Activated T-cell treated with anti-CD3 and anti-CD28 coated beads, Interleukin-2, amount 50 U/mL, for 72 hours (primary cell): Measurements from ENCODE around the gene OPCML. TPM values are rescaled to one million over a fixed set of nuclear protein-coding genes. Genes with fewer than 3 reads are reported as not detected.

Experiments used
- ATAC-seq, 2 donors: fragments of 150-1000 bp; cut with Tn5 transposase; replicated peaks in 1 of 2; 2 replicates each; pipeline ENCODE4 v1.10.0; 2021; ENCODE audit warnings: moderate library complexity in 2 of 2, mild to moderate bottlenecking in 1 of 2
- DNase-seq, 2 donors: peaks; one replicate each; pipeline ENCODE4 v3.0.0; 2021 to 2022; ENCODE audit warnings: mixed read lengths in 1 of 2
- H3K27ac Mint-ChIP-seq: one replicate; pipeline ENCODE4 v1.8.0; 2022; ENCODE audit warnings: mild to moderate bottlenecking, moderate library complexity, mixed read lengths
- H3K27me3 Mint-ChIP-seq: one replicate; pipeline ENCODE4 v1.8.0; 2022; ENCODE audit warnings: low read depth, mixed read lengths
- H3K36me3 Mint-ChIP-seq, 2 donors: one replicate each; pipeline ENCODE4 v1.8.0; 2022; ENCODE audit warnings: mixed read lengths in 2 of 2, mild to moderate bottlenecking in 1 of 2; ENCODE audit not compliant: insufficient read depth in 2 of 2
- H3K4me1 Mint-ChIP-seq: one replicate; pipeline ENCODE4 v1.8.0; 2022; ENCODE audit warnings: low read depth, mixed read lengths
- H3K4me3 Mint-ChIP-seq, 2 donors: one replicate each; pipeline ENCODE4 v1.8.0; 2022; ENCODE audit warnings: mild to moderate bottlenecking in 2 of 2, mixed read lengths in 2 of 2, moderate library complexity in 2 of 2
- H3K9me3 Mint-ChIP-seq, 2 donors: one replicate each; pipeline ENCODE4 v1.8.0; 2022; ENCODE audit warnings: mixed read lengths in 2 of 2
- total RNA-seq, 2 donors: library from RNA; stranded (reverse); gene quantifications; one replicate each; pipeline ENCODE4 v1.2.3, GENCODE V29; 2022

Gene OPCML
- total RNA-seq, 2 donors from 2014 or later = not detected

DNA sequence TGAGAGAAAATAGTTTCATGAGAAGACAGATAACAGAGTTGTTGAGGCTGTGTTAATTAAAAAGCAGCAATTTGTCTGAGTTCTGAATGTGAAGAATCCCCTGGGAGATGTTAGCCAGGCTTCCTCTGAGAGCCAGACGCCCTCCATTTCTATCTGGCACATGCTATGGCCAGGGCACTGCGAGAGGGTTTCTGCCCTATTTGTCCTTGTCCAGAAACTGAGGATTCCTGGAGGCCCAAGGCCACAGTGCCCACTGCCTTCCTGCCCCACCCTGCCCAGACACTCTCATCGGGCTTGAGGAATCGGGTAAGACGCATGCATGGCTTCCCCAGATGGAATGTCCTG is 484.6 kb downstream of the OPCML start:
- Mint-ChIP-seq H3K4me1 (no peaks in the 10 kb centered on the region), H3K27ac (no peak overlapping the region), H3K9me3 (peaks cover 2 to 13% of the 10 kb centered on the region in 2 donors), H3K27me3 (no peaks in the 10 kb centered on the region), H3K4me3 (no peak overlapping the region), H3K36me3 (no peaks in the 10 kb centered on the region)
- no peak for ATAC-seq
- DNase-seq = no peak

DNA sequence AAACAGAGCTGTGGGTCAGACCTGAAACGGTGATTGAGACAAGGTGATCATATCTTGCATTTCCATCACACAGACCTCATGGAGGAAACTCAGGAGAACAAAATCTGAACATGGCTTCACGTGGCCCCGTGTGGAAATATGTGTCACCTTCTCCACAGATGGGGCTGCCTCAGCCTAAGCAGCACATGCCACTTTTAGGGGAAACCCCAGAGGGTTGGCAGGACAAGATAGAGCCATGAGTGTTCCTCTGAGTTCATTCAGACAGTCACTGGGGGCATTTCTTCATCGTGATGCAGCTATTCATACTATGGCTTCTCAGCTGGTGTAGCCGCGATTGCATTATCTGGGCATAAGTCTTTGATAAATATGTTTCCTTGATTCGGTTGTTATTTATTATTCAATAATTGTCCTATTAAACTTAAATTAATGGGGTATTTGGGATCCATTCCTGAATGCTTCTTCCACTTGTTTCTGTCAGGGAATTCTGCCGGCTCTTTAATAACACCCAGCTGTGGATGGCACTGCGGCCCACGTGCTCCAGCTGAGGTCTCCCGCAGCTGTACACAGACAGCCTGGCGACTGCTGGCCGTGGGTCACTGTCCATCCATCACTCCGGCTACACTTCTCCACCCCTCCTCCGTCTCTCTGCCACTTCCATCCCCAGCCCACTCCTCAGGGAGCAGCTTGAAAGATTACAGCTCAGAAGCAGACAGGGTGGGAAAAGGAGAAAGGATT is 485.1 kb downstream of the OPCML start:
- no peaks in the 10 kb centered on the region for H3K36me3 Mint-ChIP-seq
- H3K4me3 Mint-ChIP-seq = no peak overlapping the region
- no peak overlapping the region for H3K27ac Mint-ChIP-seq
- ATAC-seq = no peak
- peaks cover 2 to 13% of the 10 kb centered on the region in 2 donors for H3K9me3 Mint-ChIP-seq
- no peaks in the 10 kb centered on the region for H3K4me1 Mint-ChIP-seq
- no peaks in the 10 kb centered on the region for H3K27me3 Mint-ChIP-seq
- DNase-seq = no peak

DNA sequence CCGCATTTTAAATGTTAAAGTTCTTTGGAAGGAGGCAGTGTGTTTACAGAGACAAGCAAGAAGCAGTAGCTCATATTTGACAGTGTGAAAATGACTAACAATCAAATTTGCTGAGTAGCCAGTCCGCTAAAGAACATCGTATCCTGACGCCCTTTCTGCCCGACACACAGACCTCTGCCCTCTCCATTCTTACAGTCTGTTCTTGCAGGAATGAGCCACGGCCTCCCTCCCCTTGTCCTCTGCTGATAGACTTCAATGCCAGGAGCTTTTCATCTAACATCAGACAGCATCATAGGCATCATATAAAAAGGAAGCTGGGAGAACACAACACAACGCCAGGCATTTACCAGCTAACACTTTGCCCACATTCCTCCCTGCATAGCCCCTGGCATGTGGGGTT is 486.0 kb downstream of the OPCML start:
- no peak for ATAC-seq

DNA sequence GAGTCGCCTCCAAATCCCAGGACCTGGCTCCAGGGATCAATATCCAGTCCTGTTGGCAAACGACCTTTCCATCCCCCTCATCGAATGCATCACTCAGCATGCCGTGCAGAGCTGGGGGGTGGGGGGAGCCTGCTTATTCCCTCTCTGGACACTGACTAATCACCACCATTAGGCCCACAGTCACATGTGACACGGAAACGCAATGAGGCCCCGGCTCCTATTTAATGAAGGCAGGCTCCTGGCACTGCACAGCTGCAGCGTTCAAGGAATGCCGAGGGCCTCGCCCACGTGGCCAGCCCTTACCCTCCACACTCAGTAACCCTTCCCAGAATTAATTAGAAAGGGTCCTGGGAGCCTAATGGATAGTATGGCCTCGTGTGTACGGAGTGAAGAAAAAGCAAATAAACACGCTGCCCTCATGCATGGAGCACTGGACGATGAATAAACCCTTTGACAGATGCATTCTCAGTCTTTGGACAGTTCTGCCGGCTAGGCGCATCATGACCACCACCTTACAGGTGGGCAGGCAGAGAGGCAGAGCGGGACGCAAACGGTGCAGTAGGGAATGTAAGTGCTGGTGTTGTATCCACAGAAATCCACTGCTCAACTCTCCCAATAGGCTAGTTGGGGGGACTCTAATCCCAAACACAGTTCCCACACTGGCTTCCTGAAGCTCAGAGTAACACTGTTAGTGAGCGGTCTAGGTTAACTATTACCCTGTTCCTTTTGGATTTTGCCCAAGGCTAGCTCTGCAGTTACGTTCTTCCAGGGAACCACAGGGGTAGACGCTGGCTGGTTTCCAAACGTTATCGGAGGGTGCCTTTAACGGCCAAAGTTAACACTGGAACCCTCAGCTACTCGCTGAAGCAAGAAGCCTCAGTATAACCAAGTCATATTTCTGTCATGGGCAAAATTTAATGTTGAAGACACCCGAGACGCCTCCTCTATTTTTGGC is 490.1 kb downstream of the OPCML start:
- Mint-ChIP-seq H3K4me3 (no peak overlapping the region), H3K27ac (no peak overlapping the region), H3K9me3 (peaks cover 2 to 4% of the 10 kb centered on the region in 2 donors), H3K4me1 (no peaks in the 10 kb centered on the region), H3K36me3 (no peaks in the 10 kb centered on the region), H3K27me3 (no peaks in the 10 kb centered on the region)
- no peak for ATAC-seq
- no peak for DNase-seq

More for the DNA sequence above, 486.0 kb downstream of the OPCML start:
- no peaks in the 10 kb centered on the region for H3K36me3 Mint-ChIP-seq
- H3K27me3 Mint-ChIP-seq = no peaks in the 10 kb centered on the region
- peaks cover 2 to 9% of the 10 kb centered on the region in 2 donors for H3K9me3 Mint-ChIP-seq
- no peak overlapping the region for H3K27ac Mint-ChIP-seq
- no peak for DNase-seq
- no peak overlapping the region for H3K4me3 Mint-ChIP-seq
- no peaks in the 10 kb centered on the region for H3K4me1 Mint-ChIP-seq

DNA sequence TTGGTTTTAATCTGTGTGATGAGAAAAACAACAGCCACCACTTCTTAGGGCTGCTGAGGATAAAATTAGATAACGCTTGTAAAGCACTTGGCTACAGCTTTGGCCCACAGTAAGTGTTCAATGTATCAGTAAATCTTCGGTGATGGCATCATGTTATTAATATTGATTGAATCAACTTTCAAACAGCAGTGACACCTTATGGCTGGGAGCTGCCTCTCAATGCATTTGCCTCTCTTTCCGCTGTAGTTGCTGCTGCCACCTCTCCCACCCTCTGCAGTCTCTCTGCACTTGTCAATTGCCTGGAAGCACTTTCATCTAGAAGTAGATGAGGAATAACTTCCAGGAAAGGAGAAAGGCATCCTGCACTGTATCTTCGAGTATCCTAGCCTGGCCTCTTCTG is 491.1 kb downstream of the OPCML start:
- no peak for ATAC-seq
- H3K4me3 Mint-ChIP-seq = no peak overlapping the region
- H3K4me1 Mint-ChIP-seq = no peaks in the 10 kb centered on the region
- no peaks in the 10 kb centered on the region for H3K27me3 Mint-ChIP-seq
- no peak for DNase-seq
- H3K27ac Mint-ChIP-seq = no peak overlapping the region
- H3K9me3 Mint-ChIP-seq = peaks cover 2 to 4% of the 10 kb centered on the region in 2 donors
- no peaks in the 10 kb centered on the region for H3K36me3 Mint-ChIP-seq

DNA sequence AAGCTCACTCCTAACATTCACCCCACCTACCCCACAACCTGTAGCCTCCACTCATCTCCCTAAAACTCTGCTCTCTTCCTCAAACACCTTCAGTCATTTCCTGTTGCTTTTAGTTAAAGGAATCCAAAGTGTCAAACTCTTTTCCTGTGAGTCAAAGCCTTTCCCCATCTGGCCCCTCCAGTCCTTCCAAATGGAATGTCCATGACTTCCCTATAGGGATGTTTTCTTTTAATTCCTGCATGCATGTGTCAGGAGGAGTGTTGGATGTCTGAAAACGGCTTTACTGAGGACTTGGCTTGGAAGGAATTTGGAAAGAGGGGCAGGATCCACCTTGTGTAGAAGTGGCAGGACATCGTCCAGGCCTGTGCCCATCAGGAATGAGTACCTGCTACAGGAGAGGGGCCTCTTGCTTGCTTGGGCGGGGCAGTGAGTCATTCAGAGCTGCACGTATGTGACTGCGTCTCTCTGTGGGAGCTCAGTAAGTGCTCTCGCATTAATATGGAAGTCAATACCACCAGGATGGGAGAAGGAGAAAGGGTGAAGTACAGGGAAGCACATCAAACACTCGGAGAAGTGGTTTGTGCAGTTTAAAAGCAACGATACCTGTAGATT is 491.9 kb downstream of the OPCML start:
- no peaks in the 10 kb centered on the region for H3K36me3 Mint-ChIP-seq
- no peaks in the 10 kb centered on the region for H3K27me3 Mint-ChIP-seq
- H3K27ac Mint-ChIP-seq = no peak overlapping the region
- no peaks in the 10 kb centered on the region for H3K4me1 Mint-ChIP-seq
- no peak for DNase-seq
- peaks cover 2 to 4% of the 10 kb centered on the region in 2 donors for H3K9me3 Mint-ChIP-seq
- H3K4me3 Mint-ChIP-seq = no peak overlapping the region
- ATAC-seq = no peak

DNA sequence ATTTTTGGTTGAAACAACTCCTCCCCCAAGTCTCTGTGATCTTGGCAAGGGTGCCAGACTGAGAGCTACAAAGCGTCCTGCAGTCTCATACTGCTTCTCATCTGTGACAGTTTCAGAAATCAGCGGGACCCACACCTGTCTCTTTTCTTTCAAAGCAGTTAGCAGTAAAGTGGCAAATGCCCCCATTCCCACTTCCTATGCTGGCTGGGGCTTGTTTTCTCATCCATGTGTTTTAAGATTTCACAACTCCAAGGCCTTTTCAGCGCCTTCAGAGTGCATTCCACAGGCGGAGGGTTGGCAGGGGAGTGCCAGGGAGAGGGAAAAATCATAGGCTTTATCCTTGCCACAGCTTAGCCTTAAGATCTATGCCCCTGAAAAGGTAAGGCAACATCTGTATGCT is 493.5 kb downstream of the OPCML start:
- Mint-ChIP-seq H3K27me3 (no peaks in the 10 kb centered on the region), H3K4me1 (no peaks in the 10 kb centered on the region), H3K4me3 (no peak overlapping the region), H3K9me3 (peaks cover 0 to 1% of the 10 kb centered on the region in 2 donors), H3K36me3 (no peaks in the 10 kb centered on the region), H3K27ac (no peak overlapping the region)
- no peak for ATAC-seq
- no peak for DNase-seq

DNA sequence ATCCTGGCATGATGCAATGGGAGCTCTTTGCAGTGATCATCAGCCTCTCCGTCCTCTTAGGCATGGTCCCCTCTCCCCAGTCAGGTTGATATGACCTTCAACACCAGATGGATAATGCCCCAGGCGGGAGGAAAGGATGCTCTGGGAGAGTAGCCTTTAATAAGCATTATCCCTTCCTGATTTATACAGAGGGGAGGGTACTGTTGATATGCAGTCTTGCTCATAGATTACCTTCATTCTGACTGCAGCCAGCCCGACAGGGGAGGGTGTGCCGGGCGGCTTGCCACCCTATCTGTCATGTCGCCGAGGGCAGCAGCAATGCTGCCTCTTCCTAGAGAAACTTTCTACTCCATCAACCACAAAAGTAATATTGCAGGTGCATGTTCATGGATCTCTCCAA is 497.4 kb downstream of the OPCML start:
- Mint-ChIP-seq H3K27me3 (no peaks in the 10 kb centered on the region), H3K4me3 (no peak overlapping the region), H3K9me3 (peaks cover 3 to 7% of the 10 kb centered on the region in 2 donors), H3K27ac (no peak overlapping the region), H3K36me3 (no peaks in the 10 kb centered on the region), H3K4me1 (no peaks in the 10 kb centered on the region)
- ATAC-seq (no peak), DNase-seq (no peak)

DNA sequence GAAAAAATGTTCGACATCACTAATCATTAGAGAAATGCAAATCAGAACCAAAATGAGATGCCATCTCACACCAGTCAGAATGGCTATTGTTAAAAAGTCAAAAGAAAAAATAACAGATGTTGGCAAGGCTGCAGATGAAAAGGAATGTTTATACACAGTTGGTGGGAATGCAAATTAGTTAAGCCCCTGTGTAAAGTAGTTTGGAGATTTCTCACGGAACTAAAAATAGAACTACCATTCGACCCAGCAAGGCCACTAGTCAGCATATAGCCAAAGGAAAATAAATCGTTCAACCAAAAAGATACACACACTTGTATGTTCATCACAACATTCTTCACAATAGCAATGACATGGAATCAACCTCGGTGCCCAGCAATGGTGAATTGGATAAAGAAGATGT is 503.2 kb downstream of the OPCML start:
- H3K36me3 Mint-ChIP-seq = no peaks in the 10 kb centered on the region
- DNase-seq (no peak), ATAC-seq (no peak)
- H3K4me3 Mint-ChIP-seq = no peak overlapping the region
- peaks cover 3 to 9% of the 10 kb centered on the region in 2 donors for H3K9me3 Mint-ChIP-seq
- no peaks in the 10 kb centered on the region for H3K4me1 Mint-ChIP-seq
- H3K27ac Mint-ChIP-seq = no peak overlapping the region
- no peaks in the 10 kb centered on the region for H3K27me3 Mint-ChIP-seq

DNA sequence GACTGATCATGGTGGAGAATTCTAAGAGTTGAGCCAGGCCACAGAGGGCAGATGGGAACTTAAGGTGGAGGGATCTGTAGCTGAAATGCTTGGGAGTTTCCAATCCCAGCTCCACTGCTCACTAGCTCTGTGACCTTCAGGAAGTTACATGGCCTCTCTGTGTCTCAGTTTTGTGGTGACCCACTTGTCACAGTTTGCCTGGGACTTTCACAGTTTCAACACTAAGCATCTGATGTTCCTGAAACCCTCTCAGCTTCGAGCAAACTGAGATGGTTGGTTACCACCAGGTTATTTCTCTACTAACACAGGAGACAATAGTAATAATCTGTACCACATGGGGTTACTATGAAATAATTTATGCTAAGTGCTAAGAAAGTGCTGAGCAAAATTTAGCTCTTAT is 505.3 kb downstream of the OPCML start:
- no peak for DNase-seq
- H3K4me3 Mint-ChIP-seq = no peak overlapping the region
- H3K4me1 Mint-ChIP-seq = no peaks in the 10 kb centered on the region
- peaks cover 3 to 9% of the 10 kb centered on the region in 2 donors for H3K9me3 Mint-ChIP-seq
- H3K36me3 Mint-ChIP-seq = no peaks in the 10 kb centered on the region
- ATAC-seq = no peak
- no peak overlapping the region for H3K27ac Mint-ChIP-seq
- no peaks in the 10 kb centered on the region for H3K27me3 Mint-ChIP-seq

DNA sequence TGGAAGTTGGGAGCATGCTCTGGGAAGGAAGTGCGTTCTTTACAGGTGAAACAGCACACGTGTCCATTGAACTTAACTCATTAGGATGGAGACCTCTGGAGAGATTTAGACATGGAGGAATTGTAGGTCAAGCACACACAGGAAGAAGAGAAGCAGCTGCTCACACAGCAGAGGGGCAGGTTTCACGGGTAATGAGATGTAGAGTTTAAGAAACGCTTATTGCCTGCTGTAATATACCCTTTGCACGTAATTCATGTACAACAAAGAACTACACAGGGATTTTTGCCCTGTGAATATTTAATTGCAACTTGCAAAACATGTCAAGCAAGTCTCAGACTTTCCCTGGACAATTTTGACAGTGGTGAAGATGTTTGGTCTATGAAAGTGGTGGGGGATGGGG is 508.0 kb downstream of the OPCML start:
- Mint-ChIP-seq H3K9me3 (peaks cover 0 to 1% of the 10 kb centered on the region in 2 donors), H3K4me1 (no peaks in the 10 kb centered on the region), H3K27ac (no peak overlapping the region), H3K27me3 (no peaks in the 10 kb centered on the region), H3K36me3 (no peaks in the 10 kb centered on the region), H3K4me3 (no peak overlapping the region)
- DNase-seq (no peak), ATAC-seq (no peak)

DNA sequence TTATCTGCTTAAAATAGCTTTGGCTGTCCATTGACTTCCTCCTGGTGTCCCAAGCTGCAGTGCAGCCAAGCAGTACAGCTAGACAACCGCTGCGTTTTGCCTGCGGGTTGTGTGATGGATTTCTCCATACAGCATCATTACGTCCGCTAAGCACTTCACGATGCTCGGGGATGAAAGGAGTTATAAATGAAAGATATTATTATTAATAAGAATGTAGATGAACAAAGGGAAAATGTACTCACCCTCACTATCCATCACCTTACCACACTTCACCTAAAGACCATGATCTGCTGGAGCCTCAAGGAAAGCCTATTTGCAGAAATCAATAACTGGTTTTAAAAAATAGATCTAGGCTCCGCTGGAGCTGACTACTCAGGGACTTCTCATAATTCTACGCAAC is 509.1 kb downstream of the OPCML start:
- ATAC-seq = no peak
- no peak for DNase-seq
- Mint-ChIP-seq H3K9me3 (no peaks in the 10 kb centered on the region), H3K36me3 (no peaks in the 10 kb centered on the region), H3K4me1 (no peaks in the 10 kb centered on the region), H3K27me3 (no peaks in the 10 kb centered on the region), H3K27ac (no peak overlapping the region), H3K4me3 (no peak overlapping the region)

DNA sequence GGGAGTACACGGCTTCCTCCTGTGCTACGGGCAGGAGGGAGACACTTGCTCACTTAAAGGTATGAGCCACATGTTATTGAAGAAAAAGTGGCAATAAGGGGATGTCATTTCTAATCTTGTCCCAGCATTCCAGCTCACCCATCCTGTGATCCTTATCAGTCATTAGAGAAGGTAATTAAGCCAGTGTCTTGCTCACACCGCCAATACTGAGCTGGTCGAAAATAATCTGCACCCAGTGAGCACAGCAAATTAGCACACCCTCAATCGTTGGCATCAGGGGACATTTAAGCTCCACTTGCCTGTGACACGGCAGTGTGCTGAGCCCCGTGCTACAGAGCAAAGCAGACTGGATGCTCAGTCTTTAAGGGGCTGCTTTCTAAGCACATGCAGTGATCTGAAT is 510.7 kb downstream of the OPCML start:
- no peak overlapping the region for H3K27ac Mint-ChIP-seq
- H3K4me1 Mint-ChIP-seq = no peaks in the 10 kb centered on the region
- no peaks in the 10 kb centered on the region for H3K9me3 Mint-ChIP-seq
- H3K36me3 Mint-ChIP-seq = no peaks in the 10 kb centered on the region
- no peak overlapping the region for H3K4me3 Mint-ChIP-seq
- H3K27me3 Mint-ChIP-seq = no peaks in the 10 kb centered on the region
- ATAC-seq (no peak), DNase-seq (no peak)
